Inferior parietal cortex (tissue), 1 donor: ENCODE results near the gene UBE4A.

Experiments
- DNase-seq: peaks from one replicate; pipeline ENCODE4 v3.0.0-alpha.2; 2016; ENCODE audit errors: extremely low spot score

Gene UBE4A

GRCh38 chr11:118341815-118342489 lies 17.4 kb upstream of the UBE4A start:
- DNase-seq, result no peak

GRCh38 chr11:118342503-118343161 lies 16.8 kb upstream of the UBE4A start, which contains the start of gene CD3D:
TSS of gene CD3D (minus strand) at chr11:118342705. CDS start at chr11:118342607, 98 bp downstream.
- DNase-seq, result no peak

- DNase-seq, result no peak
Measured at GRCh38 chr11:118343248-118343647, 16.2 kb upstream of the UBE4A start.

GRCh38 chr11:118343981-118344515 lies 15.4 kb upstream of the UBE4A start, which contains the start of gene CD3G:
TSS of gene CD3G (plus strand) at chr11:118344344. CDS start at chr11:118344424, 80 bp downstream.
- no peak for DNase-seq

- no peak for DNase-seq
Measured at GRCh38 chr11:118349475-118349874, 9.9 kb upstream of the UBE4A start.

- DNase-seq, result peak; percentile 68
Measured at GRCh38 chr11:118353084-118353710, 6.2 kb upstream of the UBE4A start.

- no peak for DNase-seq
Measured at GRCh38 chr11:118358071-118358470, 1.3 kb upstream of the UBE4A start.

- DNase-seq, result no peak
Measured at GRCh38 chr11:118364956-118365615, 5.7 kb downstream of the UBE4A start.

- no peak for DNase-seq
Measured at GRCh38 chr11:118366287-118366686, 6.9 kb downstream of the UBE4A start.

GRCh38 chr11:118370774-118371173 lies 11.4 kb downstream of the UBE4A start:
- no peak for DNase-seq

GRCh38 chr11:118373263-118373662 lies 13.9 kb downstream of the UBE4A start:
- DNase-seq, result no peak

- DNase-seq, result no peak
Measured at GRCh38 chr11:118373871-118374270, 14.5 kb downstream of the UBE4A start.

- no peak for DNase-seq
Measured at GRCh38 chr11:118374729-118375128, 15.3 kb downstream of the UBE4A start.

GRCh38 chr11:118375978-118376377 lies 16.6 kb downstream of the UBE4A start:
- DNase-seq, result no peak

GRCh38 chr11:118379497-118379896 lies 20.1 kb downstream of the UBE4A start:
- no peak for DNase-seq

- no peak for DNase-seq
Measured at GRCh38 chr11:118380571-118380970, 21.2 kb downstream of the UBE4A start.

- DNase-seq, result no peak
Measured at GRCh38 chr11:118382954-118383353, 23.6 kb downstream of the UBE4A start.

GRCh38 chr11:118383657-118384056 lies 24.3 kb downstream of the UBE4A start:
- DNase-seq, result no peak

- DNase-seq, result no peak
Measured at GRCh38 chr11:118396097-118396501, 36.7 kb downstream of the UBE4A start.

- no peak for DNase-seq
Measured at GRCh38 chr11:118397448-118397847, 38.0 kb downstream of the UBE4A start.

- DNase-seq, result no peak
Measured at GRCh38 chr11:118398791-118399559, 39.6 kb downstream of the UBE4A start.
